ENCODE data around the gene DMRT1.

Gene DMRT1

DNA sequence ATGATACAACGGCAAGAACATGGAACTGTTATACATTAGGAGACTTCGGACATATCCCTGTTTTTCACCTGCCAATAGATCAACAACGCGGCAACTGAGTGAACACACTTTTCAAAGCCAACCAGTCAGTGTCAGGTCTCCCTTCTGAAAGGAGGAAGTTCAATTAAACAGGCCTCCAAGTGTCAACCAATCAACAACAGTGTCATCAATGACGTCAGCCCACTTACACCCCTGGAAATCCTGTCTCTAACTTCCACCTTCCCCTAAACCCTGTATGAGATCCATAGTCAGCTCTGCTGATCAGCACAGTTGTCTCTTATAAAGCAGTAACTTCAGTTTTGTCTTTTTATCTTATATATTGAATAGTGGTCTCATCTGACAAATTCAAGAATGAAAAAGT is 171.5 kb downstream of the DMRT1 start:
- no peak for ATAC-seq
- no peak for TF ChIP-seq TOX (CRISPR knock-in tag; IDR thresholded peaks at IDR 0.05; ENCODE audit: borderline replicate concordance)
- no peak for TF ChIP-seq PPARA (CRISPR knock-in tag; IDR thresholded peaks at IDR 0.05; ENCODE audit: borderline replicate concordance)
- TF ChIP-seq ISL1 (CRISPR knock-in tag; IDR thresholded peaks at IDR 0.05): no peak
- no peak for TF ChIP-seq RARB (CRISPR knock-in tag; IDR thresholded peaks at IDR 0.05)
- TF ChIP-seq POU6F1 (CRISPR knock-in tag; IDR thresholded peaks at IDR 0.05; ENCODE audit: borderline replicate concordance, low read depth): no peak
- TF ChIP-seq, protein P1, sequence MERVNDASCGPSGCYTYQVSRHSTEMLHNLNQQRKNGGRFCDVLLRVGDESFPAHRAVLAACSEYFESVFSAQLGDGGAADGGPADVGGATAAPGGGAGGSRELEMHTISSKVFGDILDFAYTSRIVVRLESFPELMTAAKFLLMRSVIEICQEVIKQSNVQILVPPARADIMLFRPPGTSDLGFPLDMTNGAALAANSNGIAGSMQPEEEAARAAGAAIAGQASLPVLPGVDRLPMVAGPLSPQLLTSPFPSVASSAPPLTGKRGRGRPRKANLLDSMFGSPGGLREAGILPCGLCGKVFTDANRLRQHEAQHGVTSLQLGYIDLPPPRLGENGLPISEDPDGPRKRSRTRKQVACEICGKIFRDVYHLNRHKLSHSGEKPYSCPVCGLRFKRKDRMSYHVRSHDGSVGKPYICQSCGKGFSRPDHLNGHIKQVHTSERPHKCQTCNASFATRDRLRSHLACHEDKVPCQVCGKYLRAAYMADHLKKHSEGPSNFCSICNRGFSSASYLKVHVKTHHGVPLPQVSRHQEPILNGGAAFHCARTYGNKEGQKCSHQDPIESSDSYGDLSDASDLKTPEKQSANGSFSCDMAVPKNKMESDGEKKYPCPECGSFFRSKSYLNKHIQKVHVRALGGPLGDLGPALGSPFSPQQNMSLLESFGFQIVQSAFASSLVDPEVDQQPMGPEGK (CRISPR knock-in tag; IDR thresholded peaks at IDR 0.05; ENCODE audit: borderline replicate concordance): no peak
- no peak for TF ChIP-seq CREB5 (CRISPR knock-in tag; IDR thresholded peaks at IDR 0.05; ENCODE audit: low read depth)
- no peak for TF ChIP-seq ZFP30 (CRISPR knock-in tag; IDR thresholded peaks at IDR 0.05)

DNA sequence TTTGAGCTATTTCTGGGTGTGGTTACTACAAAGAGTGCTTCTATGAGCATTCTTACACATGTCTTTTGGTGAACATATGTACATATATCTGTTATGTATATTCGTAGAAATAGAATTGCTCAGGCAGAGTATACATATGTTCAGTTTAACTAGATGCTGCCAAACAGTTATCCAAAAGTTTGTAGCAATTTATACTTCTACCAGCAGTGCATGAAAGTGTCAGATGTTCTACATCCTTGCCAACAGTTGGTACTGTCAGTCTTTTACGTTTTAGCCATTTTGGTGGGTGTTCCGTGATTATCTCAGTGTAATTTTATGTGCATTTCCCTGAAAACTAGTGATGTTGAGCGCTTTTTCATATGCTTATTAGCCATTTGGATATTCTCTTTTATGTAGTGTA is 172.7 kb downstream of the DMRT1 start:
- no peak for ATAC-seq
- TF ChIP-seq CSRNP3 (CRISPR knock-in tag; IDR thresholded peaks at IDR 0.05): no peak
- TF ChIP-seq ZNF8 (CRISPR knock-in tag; IDR thresholded peaks at IDR 0.05): no peak
- TF ChIP-seq SNAI2 (CRISPR knock-in tag; IDR thresholded peaks at IDR 0.05): no peak
- no peak for TF ChIP-seq PPARA (CRISPR knock-in tag; IDR thresholded peaks at IDR 0.05; ENCODE audit: borderline replicate concordance)
- TF ChIP-seq ARNTL (CRISPR knock-in tag; IDR thresholded peaks at IDR 0.05; ENCODE audit: borderline replicate concordance, low read depth): no peak
- TF ChIP-seq TOX (CRISPR knock-in tag; IDR thresholded peaks at IDR 0.05; ENCODE audit: borderline replicate concordance): no peak
- TF ChIP-seq ESRRG (CRISPR knock-in tag; IDR thresholded peaks at IDR 0.05): no peak
- TF ChIP-seq TSHZ2 (CRISPR knock-in tag; IDR thresholded peaks at IDR 0.05): no peak
- TF ChIP-seq, protein P1 (CRISPR knock-in tag; IDR thresholded peaks at IDR 0.05; ENCODE audit: borderline replicate concordance): no peak

GRCh38 chr9:1014640-1015039 is 173.1 kb downstream of the DMRT1 start:
- no peak for TF ChIP-seq ISL1 (CRISPR knock-in tag; IDR thresholded peaks at IDR 0.05)
- TF ChIP-seq CSRNP3 (CRISPR knock-in tag; IDR thresholded peaks at IDR 0.05): no peak
- TF ChIP-seq TOX (CRISPR knock-in tag; IDR thresholded peaks at IDR 0.05; ENCODE audit: borderline replicate concordance): no peak
- no peak for TF ChIP-seq ESRRG (CRISPR knock-in tag; IDR thresholded peaks at IDR 0.05)
- TF ChIP-seq OSR1 (CRISPR knock-in tag; IDR thresholded peaks at IDR 0.05): no peak
- TF ChIP-seq TCF4 (CRISPR knock-in tag; IDR thresholded peaks at IDR 0.05; ENCODE audit: borderline replicate concordance): no peak
- TF ChIP-seq, protein P1 (CRISPR knock-in tag; IDR thresholded peaks at IDR 0.05; ENCODE audit: borderline replicate concordance): no peak
- no peak for TF ChIP-seq TSHZ2 (CRISPR knock-in tag; IDR thresholded peaks at IDR 0.05)
- no peak for TF ChIP-seq ZC3H10 (CRISPR knock-in tag; IDR thresholded peaks at IDR 0.05)
- no peak for TF ChIP-seq PPARA (CRISPR knock-in tag; IDR thresholded peaks at IDR 0.05; ENCODE audit: borderline replicate concordance)
- no peak for ATAC-seq
